GM18520 (cell line): ENCODE results near the gene MMEL1.
"Not testable (repeated sequence)": the region's sequence is repeated elsewhere in the genome, so short reads cannot be mapped to it uniquely, and the experiment has no call there.

Experiments used
- ATAC-seq: cut with Tn5 transposase; IDR thresholded peaks from one replicate; pipeline ENCODE4 v1.9.1; 2021; ENCODE audit not compliant: unreplicated experiment

The MMEL1 gene

GRCh38 chr1:2632561-2633361 is at the start of gene MMEL1:
TSS of gene MMEL1 (minus strand) at chr1:2633016. CDS start at chr1:2629484, 3,532 bp downstream.
- ATAC-seq = no peak

DNA sequence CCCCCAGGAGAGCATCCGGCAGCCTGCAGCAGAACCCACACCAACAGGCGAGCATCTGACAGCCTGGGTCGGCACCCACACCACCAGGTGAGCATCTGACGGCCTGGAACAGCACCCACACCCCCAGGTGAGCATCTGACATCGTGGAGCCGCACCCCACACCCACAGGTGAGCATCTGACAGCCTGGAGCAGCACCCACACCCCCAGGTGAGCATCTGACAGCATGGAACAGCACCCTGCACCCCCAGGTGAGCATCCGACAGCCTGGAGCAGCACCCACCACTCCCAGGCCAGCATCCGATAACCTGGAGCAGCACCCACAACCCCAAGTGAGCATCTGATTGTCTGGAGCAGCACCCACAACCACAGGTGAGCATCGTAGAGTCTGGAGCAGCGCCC is 43.9 kb upstream of the MMEL1 start:
- ATAC-seq = not testable (repeated sequence)

DNA sequence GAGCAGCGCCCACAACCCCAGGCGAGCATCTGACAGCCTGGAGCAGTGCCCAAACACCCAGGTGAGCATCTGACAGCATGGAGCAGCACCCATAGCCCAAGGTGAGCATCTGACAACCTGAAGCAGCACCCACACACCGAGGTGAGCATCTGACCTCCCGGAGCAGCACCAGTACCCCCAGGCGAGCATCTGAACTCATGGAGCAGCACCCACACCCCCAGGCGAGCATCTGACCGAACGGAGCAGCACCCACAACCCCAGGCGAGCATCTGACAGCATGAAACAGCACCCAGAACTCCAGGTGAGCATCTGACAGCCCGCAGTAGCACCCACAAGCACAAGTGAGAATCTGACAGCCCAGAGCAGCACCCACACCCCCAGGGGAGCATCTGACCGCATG is 38.8 kb upstream of the MMEL1 start:
- not testable (repeated sequence) for ATAC-seq

DNA sequence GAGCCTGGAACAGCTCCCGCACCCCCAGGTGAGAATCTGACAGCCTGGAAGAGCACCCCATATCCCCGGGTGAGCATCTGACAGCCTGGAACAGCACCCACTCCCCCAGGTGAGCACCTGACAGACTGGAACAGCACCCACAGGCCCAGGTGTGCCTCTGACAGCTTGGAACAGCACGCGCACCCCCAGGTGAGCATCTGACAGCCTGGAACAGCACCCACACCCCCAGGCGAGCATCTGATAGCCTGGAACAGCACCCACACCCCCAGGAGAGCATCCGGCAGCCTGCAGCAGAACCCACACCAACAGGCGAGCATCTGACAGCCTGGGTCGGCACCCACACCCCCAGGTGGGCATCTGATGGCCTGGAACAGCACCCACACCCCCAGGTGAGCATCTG is 27.0 kb upstream of the MMEL1 start:
- not testable (repeated sequence) for ATAC-seq

DNA sequence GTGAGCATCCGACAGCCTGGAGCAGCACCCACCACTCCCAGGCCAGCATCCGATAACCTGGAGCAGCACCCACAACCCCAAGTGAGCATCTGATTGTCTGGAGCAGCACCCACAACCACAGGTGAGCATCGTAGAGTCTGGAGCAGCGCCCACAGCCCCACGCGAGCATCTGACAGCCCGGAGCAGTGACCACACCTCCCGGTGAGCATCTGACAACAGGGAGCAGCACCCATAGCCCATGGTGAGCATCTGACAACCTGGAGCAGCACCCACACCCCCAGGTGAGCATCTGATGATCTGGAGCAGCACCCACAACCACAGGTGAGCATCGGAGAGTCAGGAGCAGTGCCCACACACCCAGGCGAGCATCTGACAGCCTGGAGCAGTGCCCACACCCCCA is 25.1 kb upstream of the MMEL1 start:
- ATAC-seq = not testable (repeated sequence)

DNA sequence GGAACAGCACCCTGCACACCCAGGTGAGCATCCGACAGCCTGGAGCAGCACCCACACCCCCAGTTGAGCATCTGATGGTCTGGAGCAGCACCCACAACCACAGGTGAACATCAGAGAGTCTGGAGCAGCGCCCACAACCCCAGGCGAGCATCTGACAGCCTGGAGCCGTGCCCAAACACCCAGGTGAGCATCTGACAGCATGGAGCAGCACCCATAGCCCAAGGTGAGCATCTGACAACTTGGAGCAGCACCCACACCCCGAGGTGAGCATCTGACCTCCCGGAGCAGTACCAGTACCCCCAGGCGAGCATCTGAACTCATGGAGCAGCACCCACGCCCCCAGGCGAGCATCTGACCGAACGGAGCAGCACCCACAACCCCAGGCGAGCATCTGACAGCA is 24.3 kb upstream of the MMEL1 start:
- ATAC-seq = not testable (repeated sequence)

DNA sequence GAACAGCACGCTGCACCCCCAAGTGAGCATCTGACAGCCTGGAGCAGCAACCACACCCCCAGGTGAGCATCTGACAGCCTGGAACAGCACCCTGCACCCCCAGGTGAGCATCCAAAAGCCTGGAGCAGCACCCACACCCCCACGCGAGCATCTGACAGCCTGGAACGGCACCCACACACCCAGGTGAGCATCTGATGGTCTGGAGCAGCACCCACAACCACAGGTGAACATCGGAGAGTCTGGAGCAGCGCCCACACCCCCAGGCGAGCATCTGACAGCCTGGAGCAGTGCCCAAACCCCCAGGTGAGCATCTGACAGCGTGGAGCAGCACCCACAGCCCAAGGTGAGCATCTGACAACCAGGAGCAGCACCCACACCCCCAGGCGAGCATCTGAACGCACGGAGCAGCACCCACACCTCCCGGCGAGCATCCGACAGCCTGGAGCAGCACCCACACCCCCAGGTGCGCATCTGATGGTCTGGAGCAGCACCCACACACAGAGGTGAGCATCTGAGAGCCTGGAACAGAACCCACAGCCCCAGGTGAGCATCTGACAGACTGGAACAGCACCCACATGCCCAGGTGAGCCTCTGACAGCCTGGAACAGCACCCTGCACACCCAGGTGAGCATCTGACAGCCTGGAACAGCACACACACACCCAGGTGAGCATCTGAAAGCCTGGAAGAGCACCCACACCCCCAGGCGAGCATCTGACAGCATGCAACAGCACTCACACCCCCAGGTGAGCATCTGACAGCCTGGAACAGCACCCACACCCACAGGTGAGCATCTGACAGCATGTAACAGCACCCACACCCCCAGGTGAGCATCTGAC is 23.0 kb upstream of the MMEL1 start:
- ATAC-seq = not testable (repeated sequence)

GRCh38 chr1:2654443-2654948 is 21.7 kb upstream of the MMEL1 start:
- ATAC-seq = not testable (repeated sequence)

DNA sequence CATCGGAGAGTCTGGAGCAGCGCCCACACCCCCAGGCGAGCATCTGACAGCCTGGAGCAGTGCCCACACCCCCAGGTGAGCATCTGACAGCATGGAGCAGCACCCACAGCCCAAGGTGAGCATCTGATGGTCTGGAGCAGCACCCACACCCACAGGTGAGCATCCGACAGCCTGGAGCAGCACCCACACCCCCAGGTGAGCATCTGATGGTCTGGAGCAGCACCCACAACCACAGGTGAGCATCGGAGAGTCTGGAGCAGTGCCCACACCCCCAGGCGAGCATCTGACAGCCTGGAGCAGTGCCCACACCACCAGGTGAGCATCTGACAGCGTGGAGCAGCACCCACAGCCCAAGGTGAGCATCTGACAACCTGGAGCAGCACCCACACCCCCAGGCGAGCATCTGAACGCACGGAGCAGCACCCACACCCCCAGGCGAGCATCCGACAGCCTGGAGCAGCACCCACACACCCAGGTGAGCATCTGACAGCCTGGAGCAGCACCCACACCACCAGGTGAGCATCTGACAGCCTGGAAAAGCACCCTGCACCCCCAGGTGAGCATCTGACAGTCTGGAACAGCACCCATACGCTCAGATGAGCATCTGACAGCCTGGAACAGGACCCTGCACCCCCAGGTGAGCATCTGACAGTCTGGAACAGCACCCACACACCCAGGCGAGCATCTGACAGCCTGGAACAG is 21.1 kb upstream of the MMEL1 start:
- ATAC-seq = not testable (repeated sequence)

- not testable (repeated sequence) for ATAC-seq
Measured at GRCh38 chr1:2652926-2653571, 20.2 kb upstream of the MMEL1 start.

DNA sequence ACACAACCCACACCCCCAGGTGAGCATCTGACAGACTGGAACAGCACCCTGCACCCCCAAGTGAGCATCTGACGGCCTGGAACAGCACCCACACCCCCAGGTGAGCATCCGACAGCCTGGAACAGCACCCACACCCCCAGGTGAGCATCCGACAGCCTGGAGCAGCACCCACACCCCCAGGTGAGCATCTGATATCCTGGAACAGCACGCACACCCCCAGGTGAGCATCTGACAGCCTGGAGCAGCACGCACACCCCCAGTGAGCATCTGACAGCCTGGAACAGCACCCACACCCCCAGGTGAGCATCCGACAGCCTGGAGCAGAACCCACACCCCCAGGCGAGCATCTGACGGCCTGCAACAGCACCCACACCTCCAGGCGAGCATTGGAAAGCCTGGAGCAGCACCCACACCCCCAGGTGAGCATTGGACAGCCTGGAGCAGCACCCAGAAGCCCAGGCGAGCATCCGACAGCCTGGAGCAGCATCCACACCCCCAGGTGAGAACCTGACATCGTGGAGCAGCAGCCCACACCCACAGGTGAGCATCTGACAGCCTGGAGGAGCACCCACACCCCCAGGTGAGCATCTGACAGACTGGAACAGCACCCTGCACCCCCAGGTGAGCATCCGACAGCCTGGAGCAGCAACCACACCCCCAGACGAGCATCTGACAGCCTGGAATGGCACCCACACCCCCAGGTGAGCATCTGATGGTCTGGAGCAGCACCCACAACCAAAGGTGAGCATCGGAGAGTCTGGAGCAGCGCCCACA is 19.5 kb upstream of the MMEL1 start:
- ATAC-seq = not testable (repeated sequence)

GRCh38 chr1:2650967-2651645 is 18.3 kb upstream of the MMEL1 start:
- no peak for ATAC-seq

DNA sequence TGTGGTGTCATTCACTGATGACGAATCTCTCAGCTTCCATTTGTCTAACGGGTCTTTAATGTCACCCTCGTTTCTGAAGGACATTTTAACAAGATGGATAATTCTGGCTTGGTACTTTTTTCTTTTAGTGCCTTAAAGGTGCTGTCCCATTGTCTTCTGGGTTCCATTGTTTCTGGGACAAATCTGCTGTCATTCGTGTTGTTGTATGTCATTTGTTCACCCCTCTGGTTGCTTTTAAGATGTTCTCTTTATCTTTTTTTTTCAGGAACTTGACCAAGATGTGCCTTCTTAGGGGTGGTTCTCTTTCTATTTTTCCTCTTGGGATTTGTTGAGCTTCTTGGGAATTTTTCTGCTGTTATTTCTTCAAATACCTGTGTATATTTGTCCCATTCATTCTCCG is 14.0 kb upstream of the MMEL1 start:
- ATAC-seq = no peak

DNA sequence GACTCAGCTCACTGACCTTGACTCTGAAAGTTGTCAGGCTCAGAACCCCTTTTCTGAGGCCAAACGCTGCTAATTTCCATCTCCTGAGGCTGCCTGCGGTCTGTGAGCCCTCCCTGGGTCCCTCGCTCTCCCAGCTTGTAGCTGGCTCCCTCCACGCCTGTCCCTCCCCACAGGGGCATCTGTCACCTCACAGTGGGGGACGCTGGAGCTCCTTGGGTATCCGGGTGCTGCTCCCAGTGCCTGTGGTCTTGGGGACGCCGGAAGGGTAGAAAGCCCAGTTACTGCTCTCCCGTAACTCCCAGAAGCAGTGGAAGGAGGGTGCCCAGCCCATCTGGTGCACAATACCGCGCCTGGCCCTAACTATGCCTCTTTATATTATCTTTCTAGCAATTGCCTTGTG is 13.0 kb upstream of the MMEL1 start:
- no peak for ATAC-seq

GRCh38 chr1:2645143-2645542 is 12.3 kb upstream of the MMEL1 start:
- no peak for ATAC-seq

DNA sequence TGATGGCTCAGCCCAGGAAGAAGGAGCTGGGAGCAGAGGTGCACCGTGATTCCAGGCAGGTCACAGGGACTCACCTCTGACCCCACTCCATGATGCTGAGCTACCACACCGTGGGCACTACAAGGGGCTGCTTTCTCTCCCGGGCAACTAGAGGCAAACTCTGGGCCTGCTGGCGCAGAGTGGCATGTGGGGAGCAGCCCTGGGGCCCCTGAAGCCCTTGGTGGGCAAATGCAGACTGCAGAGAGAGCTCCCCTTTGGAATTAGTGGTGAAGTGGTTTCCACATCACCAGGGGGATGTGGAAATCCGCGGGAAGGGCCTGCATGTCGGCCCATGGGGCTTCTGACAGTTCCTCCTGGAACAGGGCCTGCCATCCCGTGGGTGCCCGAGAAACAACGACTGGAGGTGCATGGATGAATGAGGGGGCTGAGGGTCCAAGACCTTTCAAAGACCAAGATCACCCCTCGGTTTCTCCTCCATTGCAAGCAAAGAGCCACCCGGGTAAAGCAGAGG is 11.8 kb upstream of the MMEL1 start:
- ATAC-seq = no peak

DNA sequence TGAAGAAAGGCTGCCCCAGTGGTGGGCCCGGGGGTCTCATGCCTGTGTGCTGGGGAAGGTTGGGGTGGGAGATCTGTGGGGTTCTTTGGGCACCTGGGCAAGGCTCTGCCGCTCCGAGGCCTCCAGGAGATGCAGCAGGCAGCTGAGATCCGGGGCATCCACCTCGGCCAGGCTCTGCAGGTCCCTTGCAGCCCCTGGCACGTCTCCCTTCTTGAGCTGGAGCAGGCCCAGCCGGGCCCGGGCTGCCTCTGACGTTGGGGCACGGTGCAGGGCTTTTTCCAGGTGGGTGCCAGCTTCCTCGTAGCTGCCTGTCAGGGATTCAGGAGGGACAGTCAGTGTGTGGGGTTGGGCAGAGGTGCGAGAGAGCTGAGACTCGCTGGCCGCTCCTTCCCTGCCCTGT is 11.4 kb upstream of the MMEL1 start:
- ATAC-seq = no peak

GRCh38 chr1:2643414-2644077 is 10.7 kb upstream of the MMEL1 start:
- no peak for ATAC-seq
